ENCODE data around the gene OVAAL. TPM values are rescaled to one million over a fixed set of nuclear protein-coding genes. Genes with fewer than 3 reads are reported as not detected.

The OVAAL gene
- total and polyA plus RNA-seq, 9 of the 15 experiments (the other 6 are each of a cell fraction or from before 2014, with no cell fraction given), result 0.04 to 0.18 (median 0.08) TPM; not detected in 4

DNA sequence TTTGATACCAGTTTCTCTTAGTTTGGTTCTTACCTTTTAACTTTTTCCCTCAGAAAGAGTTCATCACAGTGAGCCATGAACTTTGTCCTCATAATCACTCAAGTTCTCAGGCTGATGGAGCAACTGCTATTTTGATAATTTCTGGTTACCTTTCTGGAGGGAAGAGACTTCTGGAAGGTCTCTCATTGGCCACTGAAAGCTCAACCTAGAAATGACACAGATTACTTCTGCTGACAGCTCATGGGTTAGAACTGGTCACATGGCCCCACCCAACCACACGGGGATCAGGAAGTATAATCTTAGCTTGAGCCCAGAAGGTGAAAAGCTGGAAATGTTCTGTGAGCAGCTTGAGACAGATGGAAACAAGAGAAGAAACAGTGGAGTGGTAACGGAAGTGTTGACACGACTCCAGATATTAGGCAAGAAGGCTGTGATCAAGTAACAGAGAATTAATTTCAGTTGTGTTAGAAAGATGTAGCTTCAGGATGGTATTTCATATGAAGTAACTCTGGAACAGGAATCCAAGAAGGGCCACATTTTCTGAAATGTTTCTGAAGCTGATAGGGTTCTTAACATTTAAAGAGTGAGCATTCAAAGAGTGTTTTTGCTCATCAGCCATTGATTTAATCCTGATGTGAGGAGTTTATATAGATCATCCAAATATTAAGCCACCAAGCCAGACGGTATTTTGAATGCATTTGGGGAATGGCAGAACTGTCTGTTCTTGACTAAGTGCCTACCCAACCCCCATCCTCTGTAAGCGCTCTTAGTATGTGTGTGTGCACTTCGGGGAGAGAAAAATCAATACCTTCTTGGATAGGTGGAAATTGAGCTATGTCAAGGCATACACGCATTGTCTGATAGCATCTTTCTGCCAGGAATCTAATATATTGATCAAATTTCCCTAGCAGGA, 51.1 kb downstream of the OVAAL start (continued):
- 0 out of 4 replicates have a peak, but pooled peaks of 1 of the 2 experiments have one; percentile 10 for TF ChIP-seq HDAC1 (IDR thresholded peaks at IDR 0.05)
- TF ChIP-seq, protein P1, sequence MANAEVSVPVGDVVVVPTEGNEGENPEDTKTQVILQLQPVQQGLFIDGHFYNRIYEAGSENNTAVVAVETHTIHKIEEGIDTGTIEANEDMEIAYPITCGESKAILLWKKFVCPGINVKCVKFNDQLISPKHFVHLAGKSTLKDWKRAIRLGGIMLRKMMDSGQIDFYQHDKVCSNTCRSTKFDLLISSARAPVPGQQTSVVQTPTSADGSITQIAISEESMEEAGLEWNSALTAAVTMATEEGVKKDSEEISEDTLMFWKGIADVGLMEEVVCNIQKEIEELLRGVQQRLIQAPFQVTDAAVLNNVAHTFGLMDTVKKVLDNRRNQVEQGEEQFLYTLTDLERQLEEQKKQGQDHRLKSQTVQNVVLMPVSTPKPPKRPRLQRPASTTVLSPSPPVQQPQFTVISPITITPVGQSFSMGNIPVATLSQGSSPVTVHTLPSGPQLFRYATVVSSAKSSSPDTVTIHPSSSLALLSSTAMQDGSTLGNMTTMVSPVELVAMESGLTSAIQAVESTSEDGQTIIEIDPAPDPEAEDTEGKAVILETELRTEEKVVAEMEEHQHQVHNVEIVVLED (CRISPR knock-in tag; IDR thresholded peaks at IDR 0.05), result 0 out of 2 replicates have a peak, but pooled peaks have one; percentile 11
- 0 out of 2 replicates have a peak, but pooled peaks have one; percentile 20 for TF ChIP-seq FOXM1 (IDR thresholded peaks at IDR 0.05; ENCODE audit: low read depth)
- no peak for TF ChIP-seq FOXM1 (CRISPR knock-in tag; IDR thresholded peaks at IDR 0.05; ENCODE audit: low read depth)
- no peak for TF ChIP-seq YY1 (IDR thresholded peaks at IDR 0.05; ENCODE audit: borderline replicate concordance in 1 of 3, control insufficient read depth in 1 of 3, extremely low read depth in 1 of 3, insufficient read depth in 3 of 3, insufficient read length in 1 of 3, insufficient replicate concordance in 2 of 3, low read depth in 1 of 3, low read length in 2 of 3)
- TF ChIP-seq GATA2 (CRISPR knock-in tag; IDR thresholded peaks at IDR 0.05), result no peak
- no peak for TF ChIP-seq SMARCA5 (IDR thresholded peaks at IDR 0.05)
- TF ChIP-seq SRSF1 (IDR thresholded peaks at IDR 0.05; ENCODE audit: low read depth, low read length), result no peak
- TF ChIP-seq, protein P2, sequence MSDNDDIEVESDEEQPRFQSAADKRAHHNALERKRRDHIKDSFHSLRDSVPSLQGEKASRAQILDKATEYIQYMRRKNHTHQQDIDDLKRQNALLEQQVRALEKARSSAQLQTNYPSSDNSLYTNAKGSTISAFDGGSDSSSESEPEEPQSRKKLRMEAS (CRISPR knock-in tag; IDR thresholded peaks at IDR 0.05), result peak; percentile 50; the same call in 1 of the 2 replicates
- TF ChIP-seq, protein P3, sequence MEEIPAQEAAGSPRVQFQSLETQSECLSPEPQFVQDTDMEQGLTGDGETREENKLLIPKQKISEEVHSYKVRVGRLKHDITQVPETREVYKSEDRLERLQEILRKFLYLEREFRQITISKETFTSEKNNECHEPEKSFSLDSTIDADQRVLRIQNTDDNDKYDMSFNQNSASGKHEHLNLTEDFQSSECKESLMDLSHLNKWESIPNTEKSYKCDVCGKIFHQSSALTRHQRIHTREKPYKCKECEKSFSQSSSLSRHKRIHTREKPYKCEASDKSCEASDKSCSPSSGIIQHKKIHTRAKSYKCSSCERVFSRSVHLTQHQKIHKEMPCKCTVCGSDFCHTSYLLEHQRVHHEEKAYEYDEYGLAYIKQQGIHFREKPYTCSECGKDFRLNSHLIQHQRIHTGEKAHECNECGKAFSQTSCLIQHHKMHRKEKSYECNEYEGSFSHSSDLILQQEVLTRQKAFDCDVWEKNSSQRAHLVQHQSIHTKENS (CRISPR knock-in tag; IDR thresholded peaks at IDR 0.05), result no peak
- TF ChIP-seq NFXL1 (CRISPR knock-in tag; IDR thresholded peaks at IDR 0.05), result 0 out of 2 replicates have a peak, but pooled peaks have one; percentile 34
- TF ChIP-seq HNRNPLL (IDR thresholded peaks at IDR 0.05; ENCODE audit: low read depth, low read length, poor library complexity, severe bottlenecking), result no peak
- no peak for TF ChIP-seq BCOR (IDR thresholded peaks at IDR 0.05)
- no peak for TF ChIP-seq EWSR1 (IDR thresholded peaks at IDR 0.05; ENCODE audit: borderline replicate concordance, low read depth, partially characterized antibody)
- 0 out of 2 replicates have a peak, but pooled peaks have one; percentile 15 for TF ChIP-seq TARDBP (IDR thresholded peaks at IDR 0.05)
- TF ChIP-seq BRF1 (IDR thresholded peaks at IDR 0.05; ENCODE audit: borderline replicate concordance, extremely low read depth, insufficient read length), result no peak
- peak; percentile 14; the same call in 1 of the 2 replicates for TF ChIP-seq ZFX (CRISPR knock-in tag; IDR thresholded peaks at IDR 0.05)
- TF ChIP-seq RBM25 (IDR thresholded peaks at IDR 0.05; ENCODE audit: low read depth, low read length, severe bottlenecking), result no peak
- peak in 1 of 2 experiments; percentile 84; a peak in 2 of 4 replicates for TF ChIP-seq ARNT (IDR thresholded peaks at IDR 0.05)
- TF ChIP-seq, protein P4, sequence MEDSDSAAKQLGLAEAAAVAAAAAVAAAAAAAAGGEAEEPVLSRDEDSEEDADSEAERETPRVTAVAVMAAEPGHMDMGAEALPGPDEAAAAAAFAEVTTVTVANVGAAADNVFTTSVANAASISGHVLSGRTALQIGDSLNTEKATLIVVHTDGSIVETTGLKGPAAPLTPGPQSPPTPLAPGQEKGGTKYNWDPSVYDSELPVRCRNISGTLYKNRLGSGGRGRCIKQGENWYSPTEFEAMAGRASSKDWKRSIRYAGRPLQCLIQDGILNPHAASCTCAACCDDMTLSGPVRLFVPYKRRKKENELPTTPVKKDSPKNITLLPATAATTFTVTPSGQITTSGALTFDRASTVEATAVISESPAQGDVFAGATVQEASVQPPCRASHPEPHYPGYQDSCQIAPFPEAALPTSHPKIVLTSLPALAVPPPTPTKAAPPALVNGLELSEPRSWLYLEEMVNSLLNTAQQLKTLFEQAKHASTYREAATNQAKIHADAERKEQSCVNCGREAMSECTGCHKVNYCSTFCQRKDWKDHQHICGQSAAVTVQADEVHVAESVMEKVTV (CRISPR knock-in tag; IDR thresholded peaks at IDR 0.05), result no peak
- TF ChIP-seq MCM3 (IDR thresholded peaks at IDR 0.05), result no peak
- TF ChIP-seq SMARCB1 (IDR thresholded peaks at IDR 0.05; ENCODE audit: insufficient read length, low read depth), result no peak
- no peak for TF ChIP-seq RBBP5 (IDR thresholded peaks at IDR 0.05; ENCODE audit: borderline replicate concordance, insufficient read depth, low read length, poor library complexity, severe bottlenecking)
